Heart left ventricle (tissue), 16 donors: ENCODE data around the gene RNF13. TPM values are rescaled to one million over a fixed set of nuclear protein-coding genes. Genes with fewer than 3 reads are reported as not detected.

Source experiments
- ATAC-seq, 4 donors: fragments of 200-7000 bp; cut with Tn5 transposase; one replicate each; pipeline ENCODE4 v1.9.1; 2020 to 2022; ENCODE audit warnings: moderate library complexity in 4 of 4, mild to moderate bottlenecking in 3 of 4, moderate number of reproducible peaks in 1 of 4
- DNase-seq, 5 donors: peaks; one replicate each; pipeline ENCODE4 v3.0.0-alpha.2; 2020
- H3K27ac ChIP-seq, 12 donors: fragments of 200-600 bp; sonication (generic) in 4 of 12; one replicate each; pipeline versions ENCODE4 v1.5.0 to v1.8.0; 2016 to 2022; ENCODE audit warnings: mild to moderate bottlenecking in 2 of 12
- H3K27me3 ChIP-seq, 9 donors: fragments of 200-600 bp; sonication (generic) in 2 of 9; one replicate each; pipeline versions ENCODE4 v1.5.1 to v1.8.0; 2016 to 2022; ENCODE audit warnings: mild to moderate bottlenecking in 3 of 9
- H3K36me3 ChIP-seq, 9 donors: fragments of 200-600 bp; sonication (generic) in 2 of 9; one replicate each; pipeline versions ENCODE4 v1.5.0 to v1.8.0; 2018 to 2022; ENCODE audit warnings: mild to moderate bottlenecking in 2 of 9
- H3K4me1 ChIP-seq, 12 donors: fragments of 200-600 bp; sonication (generic) in 4 of 12; one replicate each; pipeline versions ENCODE4 v1.5.0 to v1.8.0; 2016 to 2022; ENCODE audit warnings: mild to moderate bottlenecking in 3 of 12
- H3K4me3 ChIP-seq, 12 donors: fragments of 200-600 bp; sonication (generic) in 4 of 12; one replicate each; pipeline versions ENCODE4 v1.5.0 to v1.8.0; 2017 to 2022; ENCODE audit warnings: mild to moderate bottlenecking in 9 of 12, moderate library complexity in 4 of 12
- H3K9me3 ChIP-seq, 12 donors: fragments of 200-600 bp; sonication (generic) in 4 of 12; one replicate each; pipeline versions ENCODE4 v1.5.0 to v1.8.0; 2016 to 2022; ENCODE audit warnings: mild to moderate bottlenecking in 1 of 12
- POLR2A ChIP-seq, 2 donors: fragments of 450-650 bp; IDR thresholded peaks; one replicate each; pipeline ENCODE4 v1.6.1; 2017; ENCODE audit warnings: antibody characterized with exemption in 2 of 2, mild to moderate bottlenecking in 2 of 2, moderate library complexity in 2 of 2
- WGBS, 4 donors: extraction: QIAGEN DNeasy Blood & Tissue Kit in 2 of 4; methylation state at CpG; one replicate each; pipeline versions ENCODE4 v1.1.5 to v1.1.7; 2013 to 2018; 5-methylcytosine and 5-hydroxymethylcytosine counted together
- intact Hi-C, 10 donors: fragments of 100-400 bp; cut with DNase I; formaldehyde crosslinking; loops; one replicate each; pipeline versions ENCODE4 v1.11.1 to v1.14.2; 2022
- polyA plus RNA-seq, 2 donors: library from polyadenylated mRNA; stranded (reverse); fragments of 200-250 nt; gene quantifications; one replicate each; pipeline ENCODE4 v1.2.3, GENCODE V29; 2013
- total RNA-seq, 9 donors: library from RNA; depleted of rRNA in 2 of 9; stranded (reverse); fragments of >200 nt in 2 of 9; fragmentation: NEBNext Ultra II Directional in 3 of 9; extraction: Animal tissue kit (Norgen Biotek cat#: 25700) in 3 of 9; gene quantifications; one replicate each; pipeline versions ENCODE4 v1.1.0 to v1.2.4, GENCODE V29; 2016 to 2023
- TF ChIP-seq, protein P1 (sequence below), 12 donors: fragments of 200-600 bp; sonication (generic) in 4 of 12; IDR thresholded peaks; one replicate each; pipeline versions ENCODE4 v1.5.0 to v1.8.0; 2018 to 2022; ENCODE audit warnings: antibody characterized with exemption in 12 of 12, mild to moderate bottlenecking in 5 of 12
- donor health status: ischemic (EF 13 %, LVEDD 7.1; RV severe dilation, severe dysfunction).
- donor health status: healthy with polysubstance abuse.
- donor health status: DM: no; HTN: yes; CAD: no.
- donor health status: DM: no; HTN: no; CAD: no.
- donor health status: ischemic (EF 25% LVEDD 6.9; RV normal size, moderate dysfunction).
- donor health status: ischemic (EF 25% LVEDD 5.7; RV mildly dilated, moderate dysfunction).
- donor health status: healthy.
- donor health status: DM: yes; HTN: yes; CAD: no.
- donor health status: ischemic (EF 35%, LVEDD 5.7; RV mildly dilated, moderate dysfunction).
- donor health status: nonischemic (EF 11% LVEDD 7.7; RV severe dilation, severe dysfunction).
- donor health status: DM: yes; HTN: yes; CAD: no.
- donor health status: PGD.
- donor health status: ischemic (EF 29% LVEDD 5.4; RV normal size, mild dysfunction).
- donor health status: nonischemic (EF 23%, LVEDD 6.1; RV moderate dilation, normal function).

The RNF13 gene
- total and polyA plus RNA-seq, 11 donors: 21.4 to 77.6 (median 55.1) TPM

DNA sequence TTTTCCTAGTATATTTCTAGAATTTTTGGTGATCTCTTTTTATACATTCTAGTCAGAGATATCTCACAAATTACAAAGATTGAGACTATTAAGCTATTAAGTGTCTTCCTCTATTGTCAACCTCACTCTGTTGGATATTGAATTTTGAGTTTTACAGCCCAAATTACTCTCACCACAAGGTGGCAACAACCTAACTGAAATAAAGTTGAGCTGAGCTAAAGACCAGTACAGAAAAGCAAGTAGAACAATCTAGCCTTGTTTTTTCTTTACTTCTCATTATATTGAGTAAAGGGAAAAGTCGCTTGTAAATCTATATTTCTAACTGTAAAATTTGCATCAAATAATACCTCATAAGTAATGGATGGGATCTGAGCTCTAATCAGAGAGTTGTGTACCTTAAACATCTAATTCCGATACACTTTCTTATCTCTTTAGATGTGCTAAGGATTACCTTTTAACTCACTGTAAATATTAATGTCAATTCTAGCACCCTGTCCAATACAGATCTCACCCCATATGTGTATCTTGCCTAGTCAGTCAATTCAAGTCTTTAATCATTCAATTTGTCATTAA lies 47.2 kb upstream of the RNF13 start:
- Histone ChIP-seq H3K36me3 (no peaks in the 10 kb centered on the region), H3K4me1 (no peaks in the 10 kb centered on the region), H3K27me3 (peaks cover 0 to 23% (median 0%) of the 10 kb centered on the region in 9 donors), H3K27ac (no peak overlapping the region), H3K4me3 (no peak overlapping the region), H3K9me3 (no peaks in the 10 kb centered on the region)
- intact Hi-C loops: loop anchor here in 1 of 10 donors (5.0 kb wide), 1 partner anchor 41 kb away; no protein-coding TSS in a partner anchor
- no peak for ATAC-seq
- DNase-seq: no peak
- WGBS, 4 donors: 57 to 69% (median 67%) methylated on average over 2 of the region's 2 CpGs
- no peak for TF ChIP-seq POLR2A (IDR thresholded peaks at IDR 0.05)
- TF ChIP-seq, protein P1, sequence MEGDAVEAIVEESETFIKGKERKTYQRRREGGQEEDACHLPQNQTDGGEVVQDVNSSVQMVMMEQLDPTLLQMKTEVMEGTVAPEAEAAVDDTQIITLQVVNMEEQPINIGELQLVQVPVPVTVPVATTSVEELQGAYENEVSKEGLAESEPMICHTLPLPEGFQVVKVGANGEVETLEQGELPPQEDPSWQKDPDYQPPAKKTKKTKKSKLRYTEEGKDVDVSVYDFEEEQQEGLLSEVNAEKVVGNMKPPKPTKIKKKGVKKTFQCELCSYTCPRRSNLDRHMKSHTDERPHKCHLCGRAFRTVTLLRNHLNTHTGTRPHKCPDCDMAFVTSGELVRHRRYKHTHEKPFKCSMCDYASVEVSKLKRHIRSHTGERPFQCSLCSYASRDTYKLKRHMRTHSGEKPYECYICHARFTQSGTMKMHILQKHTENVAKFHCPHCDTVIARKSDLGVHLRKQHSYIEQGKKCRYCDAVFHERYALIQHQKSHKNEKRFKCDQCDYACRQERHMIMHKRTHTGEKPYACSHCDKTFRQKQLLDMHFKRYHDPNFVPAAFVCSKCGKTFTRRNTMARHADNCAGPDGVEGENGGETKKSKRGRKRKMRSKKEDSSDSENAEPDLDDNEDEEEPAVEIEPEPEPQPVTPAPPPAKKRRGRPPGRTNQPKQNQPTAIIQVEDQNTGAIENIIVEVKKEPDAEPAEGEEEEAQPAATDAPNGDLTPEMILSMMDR (IDR thresholded peaks at IDR 0.05): peak in 8 of 12 donors; percentile 11 to 54 (median 42)

DNA sequence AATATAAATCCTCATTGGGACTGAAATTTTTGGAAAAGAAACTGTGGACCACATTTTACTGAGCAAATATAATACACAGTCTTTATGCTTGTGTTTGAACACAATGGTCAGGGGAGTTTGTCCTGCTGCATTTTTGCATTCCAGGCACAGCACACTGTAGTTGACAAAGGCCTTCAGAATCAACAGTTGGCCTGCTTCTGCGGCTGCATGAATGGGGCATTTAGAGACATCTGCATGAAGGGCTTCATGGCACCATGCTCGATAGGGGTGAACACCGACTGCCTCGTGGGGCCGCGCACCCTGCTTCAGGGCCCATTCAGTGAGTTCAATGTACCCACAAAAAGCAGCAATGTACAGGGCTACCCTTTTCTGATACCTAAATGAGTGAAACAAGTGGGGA lies 45.3 kb upstream of the RNF13 start:
- DNase-seq (no peak), ATAC-seq (no peak)
- H3K27ac ChIP-seq: no peak overlapping the region
- H3K4me1 ChIP-seq: no peaks in the 10 kb centered on the region
- TF ChIP-seq POLR2A (IDR thresholded peaks at IDR 0.05): no peak
- TF ChIP-seq, protein P1 (IDR thresholded peaks at IDR 0.05): no peak
- H3K36me3 ChIP-seq: no peaks in the 10 kb centered on the region
- H3K4me3 ChIP-seq: no peak overlapping the region
- 82 to 93% (median 90%) methylated on average over 6 of the region's 6 CpGs for WGBS, 4 donors
- intact Hi-C loops: loop anchor here in 1 of 10 donors (5.0 kb wide), 1 partner anchor 40 kb away; no protein-coding TSS in a partner anchor
- peaks cover 0 to 15% (median 0%) of the 10 kb centered on the region in 9 donors for H3K27me3 ChIP-seq
- H3K9me3 ChIP-seq: no peaks in the 10 kb centered on the region

DNA sequence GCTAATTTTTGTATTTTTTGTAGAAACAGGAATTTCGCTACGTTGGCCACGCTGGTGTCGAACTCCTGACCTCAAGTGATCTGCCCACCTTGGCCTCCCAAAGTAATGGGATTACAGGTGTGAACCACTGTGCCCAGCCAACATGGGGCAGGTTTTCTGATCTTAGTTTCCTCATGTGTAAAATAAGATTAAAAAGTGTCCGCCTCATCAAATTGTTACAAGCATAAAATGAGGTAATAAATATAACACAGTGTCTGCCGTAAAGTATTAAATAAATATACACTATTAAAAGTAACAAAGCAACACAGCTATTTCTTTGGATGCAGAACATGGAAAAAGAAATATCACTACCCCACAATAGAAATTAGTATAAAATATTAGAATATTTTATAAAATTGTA lies 44.3 kb upstream of the RNF13 start:
- no peak for TF ChIP-seq POLR2A (IDR thresholded peaks at IDR 0.05)
- TF ChIP-seq, protein P1 (IDR thresholded peaks at IDR 0.05): no peak
- Histone ChIP-seq H3K27me3 (peaks cover 0 to 6% (median 0%) of the 10 kb centered on the region in 9 donors), H3K9me3 (no peaks in the 10 kb centered on the region), H3K4me3 (no peak overlapping the region), H3K4me1 (no peaks in the 10 kb centered on the region), H3K36me3 (no peaks in the 10 kb centered on the region), H3K27ac (no peak overlapping the region)
- ATAC-seq (no peak), DNase-seq (no peak)
- 92 to 95% (median 93%) methylated on average over 6 of the region's 6 CpGs for WGBS, 4 donors
- intact Hi-C loops: loop anchor here in 1 of 10 donors (5.0 kb wide), 1 partner anchor 39 kb away; no protein-coding TSS in a partner anchor

DNA sequence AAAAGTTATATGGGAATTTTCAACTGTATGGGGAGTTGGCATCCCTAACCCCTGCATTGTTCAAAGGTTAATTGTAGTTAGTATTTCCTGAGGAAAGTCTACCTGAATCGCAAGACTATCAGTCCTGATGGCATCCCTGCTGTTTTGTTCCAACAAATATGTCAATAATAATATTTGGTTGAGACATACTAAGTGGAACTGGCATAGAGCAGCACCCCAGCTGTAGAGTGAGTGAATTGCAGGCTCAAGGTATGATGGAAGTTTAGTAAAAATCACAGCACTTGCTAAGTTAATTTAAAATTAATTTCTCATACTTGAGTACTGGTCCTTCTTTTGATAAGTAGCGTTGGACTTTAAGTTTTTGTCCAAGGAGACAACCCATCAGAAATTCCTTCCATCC lies 42.8 kb upstream of the RNF13 start:
- H3K27me3 ChIP-seq: no peaks in the 10 kb centered on the region
- no peaks in the 10 kb centered on the region for H3K36me3 ChIP-seq
- 75 to 86% (median 79%) methylated on average over 2 of the region's 2 CpGs for WGBS, 4 donors
- H3K4me3 ChIP-seq: no peak overlapping the region
- no peaks in the 10 kb centered on the region for H3K4me1 ChIP-seq
- DNase-seq (no peak), ATAC-seq (no peak)
- intact Hi-C loops: loop anchor here in 8 of 10 donors (2.0 to 10.0 kb wide), 8 partner anchors 238 to 655 kb away; no protein-coding TSS in a partner anchor
- TF ChIP-seq POLR2A (IDR thresholded peaks at IDR 0.05): no peak
- TF ChIP-seq, protein P1 (IDR thresholded peaks at IDR 0.05): peak in 1 of 12 donors; percentile 6
- no peak overlapping the region for H3K27ac ChIP-seq
- no peaks in the 10 kb centered on the region for H3K9me3 ChIP-seq
